H1 (cell line): ENCODE results near the gene OR56A1. TPM values are rescaled to one million over a fixed set of nuclear protein-coding genes. Genes with fewer than 3 reads are reported as not detected.

Experiments used
- CTCF ChIA-PET: fragments of 300-600 bp; sonication (Branson Sonifier 250); formaldehyde crosslinking; loops from one replicate; lab custom pipeline; 2021; ENCODE audit not compliant: partially characterized antibody; lab: Charles Lee
- POLR2A ChIA-PET: fragments of 300-600 bp; sonication (Branson Sonifier 250); formaldehyde crosslinking; loops from one replicate; lab custom pipeline; 2021; ENCODE audit warnings: inconsistent platforms; ENCODE audit not compliant: partially characterized antibody; lab: Charles Lee
- DNase-seq, 2 experiments: peaks; one replicate each; pipeline versions ENCODE4 v3.0.0 to v3.0.0-alpha.2; 2010 to 2022; ENCODE audit warnings: low spot score in 2 of 2, low read depth in 1 of 2, mixed read lengths in 1 of 2
- FAIRE-seq: peaks from 2 replicates; lab custom pipeline; 2011; peaks lifted over from hg19 to GRCh38; lab: Jason Lieb, UNC
- H2AFZ ChIP-seq: 2 replicates; pipeline ENCODE4 v1.8.1; 2012; ENCODE audit warnings: low read length, inconsistent platforms
- H2AK5ac ChIP-seq: 2 replicates; pipeline ENCODE4 v1.6.1; 2013; ENCODE audit warnings: low read depth, low read length
- H2BK120ac ChIP-seq: replicated peaks from 2 replicates; pipeline ENCODE3; 2013; ENCODE audit warnings: low read depth, low read length, inconsistent platforms
- H2BK12ac ChIP-seq: 2 replicates; pipeline ENCODE4 v1.6.1; 2013; ENCODE audit warnings: low read depth, low read length
- H2BK15ac ChIP-seq: 2 replicates; pipeline ENCODE4 v1.6.1; 2013; ENCODE audit warnings: low read length
- H2BK20ac ChIP-seq: 2 replicates; pipeline ENCODE4 v1.6.1; 2013; ENCODE audit warnings: low read length
- H2BK5ac ChIP-seq: 2 replicates; pipeline ENCODE4 v1.6.1; 2013; ENCODE audit warnings: low read depth, low read length
- H3K14ac ChIP-seq: 2 replicates; pipeline ENCODE4 v1.6.1; 2013; ENCODE audit warnings: inconsistent platforms; ENCODE audit not compliant: insufficient read length
- H3K18ac ChIP-seq: 2 replicates; pipeline ENCODE4 v1.6.1; 2013; ENCODE audit warnings: low read length; ENCODE audit errors: extremely low read depth
- H3K23ac ChIP-seq: 2 replicates; pipeline ENCODE4 v1.6.1; 2013; ENCODE audit warnings: inconsistent platforms; ENCODE audit not compliant: insufficient read length
- H3K23me2 ChIP-seq: 2 replicates; pipeline ENCODE4 v1.6.1; 2013; ENCODE audit warnings: low read depth, low read length
- H3K27ac ChIP-seq: 2 replicates; pipeline ENCODE4 v1.6.1; 2011; ENCODE audit warnings: low read depth, low read length, inconsistent platforms
- H3K27me3 ChIP-seq, 4 experiments: replicated peaks in 1 of 4; 1 replicate in 1 of 4; 2 replicates in 3 of 4; pipeline versions ENCODE4 v1.6.1 to v1.8.1; 2011 to 2013; ENCODE audit warnings: low read length in 3 of 4, mild to moderate bottlenecking in 3 of 4, inconsistent platforms in 2 of 4, mixed read lengths in 2 of 4, moderate library complexity in 1 of 4; ENCODE audit not compliant: control insufficient read depth in 3 of 4, insufficient read depth in 3 of 4; ENCODE audit errors: extremely low read depth in 1 of 4
- H3K36me3 ChIP-seq, 4 experiments: 2 replicates each; pipeline versions ENCODE4 v1.6.1 to v1.8.1; 2011 to 2013; ENCODE audit warnings: mild to moderate bottlenecking in 4 of 4, low read length in 3 of 4, moderate library complexity in 2 of 4, control low read depth in 1 of 4, inconsistent platforms in 1 of 4; ENCODE audit not compliant: insufficient read depth in 4 of 4, control insufficient read depth in 2 of 4
- H3K4ac ChIP-seq: replicated peaks from 2 replicates; pipeline ENCODE3; 2013; ENCODE audit warnings: low read length, low read depth, mixed read lengths, inconsistent platforms; ENCODE audit not compliant: insufficient read length
- H3K4me1 ChIP-seq, 4 experiments: replicated peaks in 1 of 4; 1 replicate in 1 of 4; 2 replicates in 3 of 4; pipeline versions ENCODE4 v1.6.1 to v1.8.1; 2011 to 2013; ENCODE audit warnings: low read length in 3 of 4, inconsistent platforms in 2 of 4, mixed read lengths in 1 of 4; ENCODE audit not compliant: insufficient read depth in 4 of 4, control insufficient read depth in 3 of 4
- H3K4me2 ChIP-seq, 2 experiments: 2 replicates each; pipeline versions ENCODE4 v1.6.1 to v1.8.1; 2011 to 2013; ENCODE audit warnings: low read depth in 2 of 2, low read length in 2 of 2, control low read depth in 1 of 2, inconsistent platforms in 1 of 2, mild to moderate bottlenecking in 1 of 2; ENCODE audit not compliant: insufficient read depth in 1 of 2
- H3K4me3 ChIP-seq, 4 experiments: fragments of 200-600, 300-600 bp in 1 of 4; sonication (generic), shearing (Covaris generic), sonication (Bioruptor Twin) in 1 of 4; 2 replicates each; pipeline versions ENCODE4 v1.5.1 to v1.8.1; 2011 to 2016; ENCODE audit warnings: low read length in 4 of 4, low read depth in 3 of 4, control low read depth in 2 of 4, inconsistent platforms in 2 of 4, mild to moderate bottlenecking in 2 of 4, mixed read lengths in 1 of 4, moderate library complexity in 1 of 4; ENCODE audit not compliant: insufficient read depth in 2 of 4; ENCODE audit errors: extremely low read depth in 1 of 4
- H3K56ac ChIP-seq: replicated peaks from 2 replicates; pipeline ENCODE3; 2013; ENCODE audit warnings: low read depth, mild to moderate bottlenecking, mixed read lengths, low read length, inconsistent platforms; ENCODE audit not compliant: insufficient read length
- H3K79me1 ChIP-seq: 2 replicates; pipeline ENCODE4 v1.6.1; 2013; ENCODE audit warnings: low read depth, low read length, control low read depth
- H3K79me2 ChIP-seq, 2 experiments: 2 replicates each; pipeline versions ENCODE4 v1.6.1 to v1.8.1; 2012 to 2013; ENCODE audit warnings: low read length in 2 of 2, mild to moderate bottlenecking in 2 of 2, inconsistent platforms in 1 of 2; ENCODE audit not compliant: insufficient read depth in 2 of 2, control insufficient read depth in 1 of 2
- H3K9ac ChIP-seq, 4 experiments: replicated peaks in 1 of 4; 1 replicate in 1 of 4; 2 replicates in 3 of 4; pipeline versions ENCODE4 v1.6.1 to v1.8.1; 2011 to 2013; ENCODE audit warnings: low read depth in 3 of 4, low read length in 3 of 4, control low read depth in 2 of 4, mild to moderate bottlenecking in 2 of 4, moderate library complexity in 2 of 4, inconsistent platforms in 1 of 4; ENCODE audit errors: extremely low read depth in 1 of 4
- H3K9me3 ChIP-seq, 2 experiments: 2 replicates each; pipeline versions ENCODE4 v1.6.1 to v1.8.1; 2012 to 2013; ENCODE audit warnings: mild to moderate bottlenecking in 2 of 2, moderate library complexity in 2 of 2, control low read depth in 1 of 2, inconsistent platforms in 1 of 2, low read depth in 1 of 2, low read length in 1 of 2, mixed read lengths in 1 of 2; ENCODE audit not compliant: insufficient read depth in 2 of 2
- H4K20me1 ChIP-seq, 2 experiments: replicated peaks in 1 of 2; 2 replicates each; pipeline versions ENCODE3 to v1.8.1; 2011 to 2013; ENCODE audit warnings: inconsistent platforms in 2 of 2, low read length in 2 of 2, mild to moderate bottlenecking in 1 of 2; ENCODE audit not compliant: insufficient read depth in 2 of 2, control insufficient read depth in 1 of 2
- H4K5ac ChIP-seq: 2 replicates; pipeline ENCODE4 v1.6.1; 2013; ENCODE audit warnings: low read length, low read depth, mixed read lengths, inconsistent platforms; ENCODE audit not compliant: insufficient read length
- H4K8ac ChIP-seq: 2 replicates; pipeline ENCODE4 v1.8.0; 2013; ENCODE audit warnings: mild to moderate bottlenecking, moderate library complexity, low read length, inconsistent platforms; ENCODE audit not compliant: insufficient read depth; ENCODE audit errors: extremely low read depth
- H4K91ac ChIP-seq: replicated peaks from 2 replicates; pipeline ENCODE3; 2013; ENCODE audit warnings: low read length, mixed read lengths, inconsistent platforms; ENCODE audit not compliant: insufficient read length
- BCL11A ChIP-seq, 2 experiments: IDR thresholded peaks; one replicate each; pipeline ENCODE4 v1.6.1; 2011; ENCODE audit warnings: low read depth in 2 of 2, low read length in 2 of 2, mild to moderate bottlenecking in 2 of 2
- CHD1 ChIP-seq: IDR thresholded peaks from 2 replicates; pipeline ENCODE4 v1.6.1; 2012; ENCODE audit warnings: low read depth, low read length, improper control_type of control experiment
- CTBP2 ChIP-seq: IDR thresholded peaks from 2 replicates; pipeline ENCODE4 v1.7.0; 2011; ENCODE audit warnings: borderline replicate concordance, mild to moderate bottlenecking, moderate library complexity, mixed read lengths, low read length; ENCODE audit not compliant: insufficient read depth, insufficient read length
- KDM5A ChIP-seq: fragments of 200-600 bp; IDR thresholded peaks from 2 replicates; pipeline ENCODE4 v1.7.1; 2012; ENCODE audit warnings: mild to moderate bottlenecking, low read length, inconsistent platforms, mixed read lengths
- MAFK ChIP-seq: IDR thresholded peaks from 2 replicates; pipeline ENCODE4 v1.6.1; 2012; ENCODE audit warnings: low read depth, mild to moderate bottlenecking, improper control_type of control experiment, low read length
- NANOG ChIP-seq: IDR thresholded peaks from 2 replicates; pipeline ENCODE4 v1.6.1; 2011; ENCODE audit warnings: low read length, low read depth, mild to moderate bottlenecking, inconsistent platforms; ENCODE audit not compliant: insufficient read depth, poor library complexity, severe bottlenecking
- PHF8 ChIP-seq: fragments of 200-600 bp; sonication (generic); conservative IDR thresholded peaks from 2 replicates; pipeline ENCODE4 v1.7.1; 2012; ENCODE audit warnings: low read depth, mild to moderate bottlenecking, inconsistent platforms, low read length, moderate library complexity
- POLR2A ChIP-seq, 2 experiments: IDR thresholded peaks; 1 replicate in 1 of 2; 2 replicates in 1 of 2; pipeline ENCODE4 v1.6.1; 2011; ENCODE audit warnings: low read depth in 2 of 2, low read length in 2 of 2, mild to moderate bottlenecking in 2 of 2; ENCODE audit errors: control extremely low read depth in 1 of 2
- polyA plus RNA-seq, 7 experiments: library from polyadenylated mRNA; depleted of rRNA in 3 of 7; stranded (reverse) in 5 of 7; unstranded in 2 of 7; fragments of >200 nt in 5 of 7; fragments of 200-250 nt in 2 of 7; gene quantifications; 1 replicate in 5 of 7; 2 replicates in 1 of 7; 4 replicates in 1 of 7; pipeline versions ENCODE4 v1.2.1 to v1.2.3, GENCODE V29; 2011 to 2013; ENCODE audit warnings: missing spikeins in 2 of 7, mixed read lengths in 2 of 7
- total RNA-seq: library from RNA; stranded (reverse); fragmentation: NEBNext Ultra II Directional; extraction: Animal tissue kit (Norgen Biotek cat#: 25700); gene quantifications from 2 replicates; pipeline ENCODE4 v1.2.1, GENCODE V29; 2021

The OR56A1 gene
- total and polyA plus RNA-seq, 2 of the 8 experiments (the other 6 are each of a cell fraction or from before 2014, with no cell fraction given) = 0.02 to 0.09 TPM

DNA sequence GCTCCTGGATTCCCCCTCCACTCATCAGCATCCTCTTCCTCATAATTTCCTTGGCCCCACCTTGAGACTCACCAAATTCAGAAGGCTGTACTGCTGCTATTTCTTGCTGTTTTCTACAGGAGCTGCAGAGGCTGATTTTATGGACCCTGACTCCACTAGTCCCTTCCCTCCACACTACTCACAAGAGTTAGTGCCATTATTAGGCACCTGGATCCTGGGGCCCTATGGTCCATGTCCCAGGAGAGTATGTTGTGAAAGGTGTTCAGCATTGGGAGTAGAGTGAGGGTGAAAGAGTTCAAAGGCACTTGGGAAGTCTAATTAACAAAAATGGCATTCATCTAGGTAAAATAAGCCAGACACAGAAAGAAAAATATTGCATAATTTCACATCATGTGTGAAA, 23.7 kb downstream of the OR56A1 start, which contains the start of gene OR56A4:
Gene OR56A4 (minus strand): TSS at position 101 of the 400 bp plus-strand sequence. CDS start 3,954 bp downstream, outside the sequence.
- H4K20me1 ChIP-seq = no peaks in the 10 kb centered on the region
- no peak for FAIRE-seq
- no peak within 1 kb of the TSS for H3K4me3 ChIP-seq
- TF ChIP-seq MAFK = no peak
- no peak for TF ChIP-seq CTBP2
- TF ChIP-seq PHF8 = no peak
- no peak for TF ChIP-seq POLR2A (IDR thresholded peaks at IDR 0.05; ENCODE audit: control extremely low read depth in 1 of 2, low read depth in 2 of 2, low read length in 2 of 2)
- TF ChIP-seq CHD1 = no peak
- TF ChIP-seq BCL11A (IDR thresholded peaks at IDR 0.05; ENCODE audit: low read depth in 2 of 2, low read length in 2 of 2) = no peak
- no peak for TF ChIP-seq NANOG
- TF ChIP-seq KDM5A = no peak
- TF ChIP-seq, all 59 proteins: peak for 0
- no peaks in the 10 kb centered on the region for H3K79me2 ChIP-seq
- ChIA-PET CTCF (no interaction called here), POLR2A (no interaction called here)
- H2AFZ ChIP-seq = no peak within 1 kb of the TSS
- H3K27me3 ChIP-seq = no peaks in the 10 kb centered on the region
- H3K36me3 ChIP-seq = no peaks in the 10 kb centered on the region
- no peak within 1 kb of the TSS for H2BK120ac ChIP-seq
- H4K5ac ChIP-seq = no peak within 1 kb of the TSS
- H3K79me1 ChIP-seq = no peaks in the 10 kb centered on the region
- no peak within 1 kb of the TSS for H2BK12ac ChIP-seq
- no peaks in the 10 kb centered on the region for H3K4me1 ChIP-seq
- DNase-seq = no peak
- H3K4ac ChIP-seq = no peak within 1 kb of the TSS
- no peak within 1 kb of the TSS for H3K56ac ChIP-seq
- H3K9ac ChIP-seq = no peak within 1 kb of the TSS
- H3K27ac ChIP-seq = no peak within 1 kb of the TSS
- H2AK5ac ChIP-seq = no peak within 1 kb of the TSS
- no peak within 1 kb of the TSS for H3K23ac ChIP-seq
- H3K18ac ChIP-seq = no peak within 1 kb of the TSS
- no peak within 1 kb of the TSS for H3K4me2 ChIP-seq
- H2BK5ac ChIP-seq = no peak within 1 kb of the TSS
- H4K91ac ChIP-seq = no peak within 1 kb of the TSS
- H3K9me3 ChIP-seq = no peaks in the 10 kb centered on the region
- no peak within 1 kb of the TSS for H2BK20ac ChIP-seq
- no peaks in the 10 kb centered on the region for H3K23me2 ChIP-seq
- H3K14ac ChIP-seq = no peak within 1 kb of the TSS
- no peak within 1 kb of the TSS for H2BK15ac ChIP-seq
- H4K8ac ChIP-seq = no peak within 1 kb of the TSS
